OCI-LY1 (cell line): ENCODE results near the gene FAM185A.

Source experiments
- CTCF ChIP-seq: fragments of 200-600 bp; sonication (generic), shearing (Covaris generic); IDR thresholded peaks from 2 replicates; pipeline ENCODE4 v1.5.1; 2017; ENCODE audit warnings: mild to moderate bottlenecking, antibody characterized with exemption, low read length, moderate library complexity, mixed read lengths
- EZH2 ChIP-seq: fragments of 200-600 bp; sonication (generic), shearing (Covaris generic); IDR thresholded peaks from 2 replicates; pipeline ENCODE4 v1.8.0; 2017; ENCODE audit warnings: borderline replicate concordance, mixed run types, mild to moderate bottlenecking, antibody characterized with exemption, low read length, moderate library complexity, mixed read lengths

- TF ChIP-seq EZH2, result no peak
- no peak for TF ChIP-seq CTCF
Observed at GRCh38 chr7:102810916-102811315, 62.1 kb downstream of the FAM185A start.
